WERI-Rb-1 (cell line): ENCODE data around the gene HRK.

Source experiments
- DNase-seq: peaks from one replicate; pipeline ENCODE4 v3.0.0-alpha.2; 2020
- H3K27ac ChIP-seq: fragments of 250-450 bp; sonication (Bioruptor Pico); 2 replicates; pipeline ENCODE4 v1.5.1; 2020; ENCODE audit warnings: mild to moderate bottlenecking, moderate library complexity
- H3K27me3 ChIP-seq: fragments of 250-450 bp; sonication (Bioruptor Pico); 2 replicates; pipeline ENCODE4 v1.5.1; 2021; ENCODE audit warnings: mild to moderate bottlenecking, low read depth, moderate library complexity; ENCODE audit not compliant: insufficient read depth, severe bottlenecking
- H3K36me3 ChIP-seq: fragments of 250-450 bp; sonication (Bioruptor Pico); 2 replicates; pipeline ENCODE4 v1.5.1; 2020; ENCODE audit warnings: mild to moderate bottlenecking, moderate library complexity
- H3K4me3 ChIP-seq: 2 replicates; pipeline ENCODE4 v1.5.1; 2011; ENCODE audit warnings: low read depth, mild to moderate bottlenecking, control low read depth, low read length
- H3K9me3 ChIP-seq: fragments of 250-450 bp; sonication (Bioruptor Pico); 2 replicates; pipeline ENCODE4 v1.5.1; 2021; ENCODE audit warnings: mild to moderate bottlenecking, moderate library complexity; ENCODE audit not compliant: severe bottlenecking
- TF ChIP-seq, protein P1 (sequence below): IDR thresholded peaks from 2 replicates; pipeline ENCODE4 v1.5.1; 2011; ENCODE audit warnings: low read depth, mild to moderate bottlenecking, control low read depth, inconsistent platforms, low read length

HRK gene

DNA sequence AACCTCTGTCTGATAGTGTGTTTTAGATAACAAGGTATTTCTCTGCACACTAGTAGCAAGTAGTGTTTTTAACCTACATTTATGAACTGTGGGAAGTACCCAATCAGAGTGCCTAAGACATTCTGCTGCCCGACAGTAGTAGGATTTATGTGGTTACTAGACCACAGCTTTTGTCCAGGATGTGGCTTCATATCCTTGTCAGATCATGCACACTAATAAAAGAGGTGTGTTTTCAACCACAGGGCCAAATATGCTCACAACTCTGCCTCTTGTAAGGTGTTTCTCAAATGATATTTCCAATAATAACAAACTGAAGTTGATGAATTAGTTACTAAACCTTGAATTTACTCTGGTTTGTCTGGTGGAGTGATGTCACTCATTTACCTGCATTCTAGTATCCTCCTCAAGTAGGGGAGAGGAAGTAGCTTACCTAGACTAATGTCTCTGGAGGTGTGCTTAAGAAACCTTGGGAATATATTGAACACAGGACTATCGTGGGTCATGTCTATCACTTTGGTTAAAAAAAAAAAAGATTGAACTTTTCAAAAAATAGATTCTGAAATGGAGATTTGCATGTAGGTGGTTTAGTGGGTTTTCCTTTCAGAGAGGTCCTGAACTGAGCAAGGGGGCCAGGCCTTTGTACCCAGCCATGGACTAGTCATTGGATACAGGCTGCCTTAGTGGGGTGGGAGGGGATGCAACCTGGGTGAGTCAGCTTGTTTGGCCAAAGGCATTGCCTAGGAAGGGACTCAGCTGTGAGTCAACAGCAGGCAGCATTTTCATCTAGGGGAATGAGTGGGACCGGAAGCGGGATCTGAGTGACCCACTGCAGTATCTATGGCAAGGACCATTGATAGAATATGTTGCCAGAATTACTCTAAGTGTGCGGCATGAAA lies 43.6 kb upstream of the HRK start:
- Histone ChIP-seq H3K27me3 (no peaks in the 10 kb centered on the region), H3K4me3 (no peak overlapping the region), H3K9me3 (no peaks in the 10 kb centered on the region), H3K36me3 (peaks cover 7% of the 10 kb centered on the region), H3K27ac (no peak overlapping the region)
- TF ChIP-seq, protein P1, sequence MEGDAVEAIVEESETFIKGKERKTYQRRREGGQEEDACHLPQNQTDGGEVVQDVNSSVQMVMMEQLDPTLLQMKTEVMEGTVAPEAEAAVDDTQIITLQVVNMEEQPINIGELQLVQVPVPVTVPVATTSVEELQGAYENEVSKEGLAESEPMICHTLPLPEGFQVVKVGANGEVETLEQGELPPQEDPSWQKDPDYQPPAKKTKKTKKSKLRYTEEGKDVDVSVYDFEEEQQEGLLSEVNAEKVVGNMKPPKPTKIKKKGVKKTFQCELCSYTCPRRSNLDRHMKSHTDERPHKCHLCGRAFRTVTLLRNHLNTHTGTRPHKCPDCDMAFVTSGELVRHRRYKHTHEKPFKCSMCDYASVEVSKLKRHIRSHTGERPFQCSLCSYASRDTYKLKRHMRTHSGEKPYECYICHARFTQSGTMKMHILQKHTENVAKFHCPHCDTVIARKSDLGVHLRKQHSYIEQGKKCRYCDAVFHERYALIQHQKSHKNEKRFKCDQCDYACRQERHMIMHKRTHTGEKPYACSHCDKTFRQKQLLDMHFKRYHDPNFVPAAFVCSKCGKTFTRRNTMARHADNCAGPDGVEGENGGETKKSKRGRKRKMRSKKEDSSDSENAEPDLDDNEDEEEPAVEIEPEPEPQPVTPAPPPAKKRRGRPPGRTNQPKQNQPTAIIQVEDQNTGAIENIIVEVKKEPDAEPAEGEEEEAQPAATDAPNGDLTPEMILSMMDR = no peak
- DNase-seq = no peak

DNA sequence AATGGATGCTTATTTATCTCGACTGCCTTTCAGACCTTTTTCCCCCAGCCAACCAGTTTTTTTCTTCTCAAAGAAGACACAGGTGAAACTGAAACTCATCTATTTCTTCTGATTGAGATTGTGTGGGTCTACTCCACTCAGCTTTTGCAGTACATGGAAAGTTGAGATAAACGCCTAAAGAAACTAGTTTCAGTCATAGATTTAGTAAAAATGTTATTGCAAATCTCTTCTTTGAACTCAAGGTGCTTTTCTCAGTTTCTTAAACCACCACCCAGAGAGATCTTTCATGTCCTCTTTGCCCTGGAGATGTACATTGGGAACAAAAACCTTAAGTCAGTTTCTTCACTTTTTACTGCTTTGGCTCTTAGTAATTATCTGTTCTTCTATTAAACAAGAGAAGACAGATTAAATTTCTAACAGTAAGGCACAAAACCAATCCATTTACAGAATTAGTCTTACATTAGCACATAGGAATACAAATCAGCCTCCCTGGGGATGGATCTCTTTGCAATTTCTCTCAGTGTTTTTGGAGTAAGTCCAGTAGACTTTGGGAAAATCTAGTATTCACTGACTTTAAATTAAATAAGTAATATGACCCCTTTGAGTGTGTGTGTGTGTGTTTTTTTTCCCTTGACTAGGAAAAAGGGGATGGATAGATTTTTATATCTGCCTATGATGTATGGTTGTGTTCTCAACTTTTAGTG lies 41.1 kb upstream of the HRK start:
- Histone ChIP-seq H3K27me3 (no peaks in the 10 kb centered on the region), H3K27ac (no peak overlapping the region), H3K9me3 (no peaks in the 10 kb centered on the region), H3K36me3 (no peaks in the 10 kb centered on the region; the same call in 1 of the 2 replicates), H3K4me3 (no peak overlapping the region)
- no peak for DNase-seq
- TF ChIP-seq, protein P1 = no peak

DNA sequence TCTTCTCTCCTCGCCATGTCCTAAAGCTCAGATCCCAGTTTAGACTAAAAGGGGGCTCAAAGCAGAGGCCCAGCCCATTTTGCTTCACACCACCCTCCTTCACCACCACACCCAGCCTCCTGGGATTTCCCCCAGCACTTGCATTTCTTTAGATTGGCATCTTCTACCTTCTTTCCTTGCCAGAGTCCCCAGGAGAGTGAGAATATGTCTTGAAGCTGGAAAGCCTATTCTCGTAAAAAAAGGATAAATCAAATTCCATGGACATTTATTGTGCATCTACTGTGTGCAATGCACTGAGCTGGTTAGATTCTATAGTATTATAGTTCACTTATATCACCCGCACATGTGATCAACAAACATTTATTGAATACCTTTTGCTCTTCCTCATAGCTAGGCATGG lies 39.7 kb upstream of the HRK start:
- Histone ChIP-seq H3K27me3 (no peaks in the 10 kb centered on the region), H3K36me3 (no peaks in the 10 kb centered on the region; the same call in none of the 2 replicates), H3K9me3 (no peaks in the 10 kb centered on the region), H3K27ac (no peak overlapping the region), H3K4me3 (no peak overlapping the region)
- TF ChIP-seq, protein P1 = no peak
- no peak for DNase-seq

DNA sequence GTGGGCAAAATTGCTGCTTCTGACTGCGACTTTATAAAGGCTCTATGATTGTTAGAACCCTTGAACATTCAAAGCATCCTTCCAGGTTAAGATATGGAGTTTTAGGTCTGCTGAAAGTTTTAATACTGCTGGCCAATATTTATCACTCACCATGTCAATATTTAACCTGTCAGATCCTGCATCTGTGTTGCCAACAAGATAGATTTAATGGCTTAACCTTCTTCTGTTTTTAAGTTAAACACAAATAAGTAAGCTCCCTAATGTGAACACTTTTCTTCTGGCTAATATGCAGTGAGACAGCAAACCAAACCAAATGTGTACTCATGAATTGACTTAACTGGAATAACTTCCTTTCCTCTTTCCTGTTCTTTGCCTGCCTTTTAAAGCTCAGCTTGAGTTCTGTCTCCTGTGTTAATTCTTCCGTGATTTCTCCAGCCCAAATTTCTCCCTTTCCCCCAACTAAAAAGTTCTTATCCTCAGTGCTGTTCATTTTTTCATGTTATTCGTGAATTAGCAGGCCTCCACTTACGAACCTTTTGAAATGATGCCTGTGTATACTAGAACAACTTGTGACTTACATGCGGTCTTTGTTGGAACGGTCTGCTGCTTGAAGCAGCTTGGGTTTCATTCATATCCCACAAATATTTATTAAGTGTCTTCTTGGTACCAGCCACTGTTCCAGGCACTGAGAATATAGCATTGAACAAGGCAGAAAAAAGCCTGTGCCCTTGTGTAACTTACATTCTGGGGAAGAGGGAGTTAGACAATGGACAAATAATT lies 38.7 kb upstream of the HRK start:
- TF ChIP-seq, protein P1 = no peak
- Histone ChIP-seq H3K4me3 (no peak overlapping the region), H3K9me3 (no peaks in the 10 kb centered on the region), H3K36me3 (no peaks in the 10 kb centered on the region; the same call in none of the 2 replicates), H3K27me3 (no peaks in the 10 kb centered on the region), H3K27ac (no peak overlapping the region)
- DNase-seq = no peak

DNA sequence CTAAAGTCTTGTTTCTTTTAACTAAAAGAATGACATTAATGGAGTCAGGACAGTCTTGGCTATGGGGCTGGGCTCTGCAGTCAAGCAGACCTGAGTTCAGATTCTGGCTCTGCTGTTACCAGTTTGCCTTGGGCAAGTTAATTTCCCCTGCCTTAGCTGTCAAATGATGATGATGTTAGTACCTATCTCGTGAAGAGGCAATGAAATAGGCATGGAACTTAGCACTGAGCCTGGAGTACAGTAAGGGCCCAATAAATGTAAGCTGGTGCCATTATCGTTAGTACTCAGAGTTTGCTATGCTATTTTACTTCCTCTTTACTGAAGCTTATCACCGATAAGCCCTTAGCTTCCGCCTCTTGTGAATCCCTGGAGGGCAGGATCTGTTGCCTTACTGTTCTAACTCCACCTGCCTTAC lies 38.0 kb upstream of the HRK start:
- TF ChIP-seq, protein P1 = no peak
- H3K27ac ChIP-seq = no peak overlapping the region
- peak; percentile 25 for DNase-seq
- no peaks in the 10 kb centered on the region; the same call in none of the 2 replicates for H3K36me3 ChIP-seq
- no peaks in the 10 kb centered on the region for H3K9me3 ChIP-seq
- H3K4me3 ChIP-seq = no peak overlapping the region
- H3K27me3 ChIP-seq = no peaks in the 10 kb centered on the region
